HUES6 (cell line): ENCODE data around the gene PCDH18.
"Not testable (repeated sequence)": the region's sequence is repeated elsewhere in the genome, so short reads cannot be mapped to it uniquely, and the experiment has no call there.

Experiments used
- H3K27ac ChIP-seq: 2 replicates; pipeline ENCODE4 v1.7.0; 2013; ENCODE audit warnings: low read depth, mild to moderate bottlenecking, low read length, inconsistent platforms
- H3K27me3 ChIP-seq: 2 replicates; pipeline ENCODE4 v1.6.1; 2013; ENCODE audit warnings: low read length; ENCODE audit not compliant: control insufficient read depth, insufficient read depth
- H3K36me3 ChIP-seq: 2 replicates; pipeline ENCODE4 v1.6.1; 2013; ENCODE audit warnings: low read length; ENCODE audit not compliant: control insufficient read depth, insufficient read depth
- H3K4me1 ChIP-seq: 2 replicates; pipeline ENCODE4 v1.6.1; 2013; ENCODE audit warnings: low read length; ENCODE audit not compliant: control insufficient read depth, insufficient read depth
- H3K4me3 ChIP-seq: 2 replicates; pipeline ENCODE4 v1.5.1; 2013; ENCODE audit warnings: low read depth, low read length
- H3K9ac ChIP-seq: one replicate; pipeline ENCODE4 v1.6.1; 2013; ENCODE audit warnings: mild to moderate bottlenecking, low read length
- H3K9me3 ChIP-seq: 2 replicates; pipeline ENCODE4 v1.6.1; 2013; ENCODE audit warnings: low read depth, low read length; ENCODE audit not compliant: control insufficient read depth, insufficient read depth

The PCDH18 gene

GRCh38 chr4:137528673-137529072 lies 3.6 kb downstream of the PCDH18 start:
- no peak overlapping the region for H3K9ac ChIP-seq
- no peaks in the 10 kb centered on the region for H3K9me3 ChIP-seq
- H3K4me1 ChIP-seq = peaks cover 20% of the 10 kb centered on the region
- peak overlapping the region; percentile 79 for H3K4me3 ChIP-seq
- H3K27me3 ChIP-seq = no peaks in the 10 kb centered on the region
- H3K27ac ChIP-seq = no peak overlapping the region
- peaks cover 65% of the 10 kb centered on the region for H3K36me3 ChIP-seq

GRCh38 chr4:137526681-137527080 lies 5.6 kb downstream of the PCDH18 start:
- Histone ChIP-seq H3K27me3 (no peaks in the 10 kb centered on the region), H3K9me3 (no peaks in the 10 kb centered on the region), H3K4me1 (peaks cover 14% of the 10 kb centered on the region; the same call in 1 of the 2 replicates), H3K9ac (no peak overlapping the region), H3K4me3 (no peak overlapping the region), H3K36me3 (peaks cover 83% of the 10 kb centered on the region), H3K27ac (no peak overlapping the region)

GRCh38 chr4:137524725-137525369 lies 7.4 kb downstream of the PCDH18 start:
- no peak overlapping the region for H3K9ac ChIP-seq
- H3K4me3 ChIP-seq = no peak overlapping the region
- H3K36me3 ChIP-seq = peaks cover 97% of the 10 kb centered on the region

GRCh38 chr4:137523329-137523728 lies 9.0 kb downstream of the PCDH18 start:
- Histone ChIP-seq H3K9me3 (no peaks in the 10 kb centered on the region), H3K27ac (no peak overlapping the region), H3K27me3 (no peaks in the 10 kb centered on the region), H3K4me1 (no peaks in the 10 kb centered on the region), H3K4me3 (no peak overlapping the region), H3K36me3 (peaks cover 82% of the 10 kb centered on the region), H3K9ac (no peak overlapping the region)

More at GRCh38 chr4:137524725-137525369, 7.4 kb downstream of the PCDH18 start:
- no peaks in the 10 kb centered on the region for H3K27me3 ChIP-seq
- H3K9me3 ChIP-seq = no peaks in the 10 kb centered on the region
- H3K4me1 ChIP-seq = peaks cover 4% of the 10 kb centered on the region; the same call in 1 of the 2 replicates
- H3K27ac ChIP-seq = no peak overlapping the region

GRCh38 chr4:137521053-137521452 lies 11.2 kb downstream of the PCDH18 start:
- peaks cover 59% of the 10 kb centered on the region for H3K36me3 ChIP-seq
- no peaks in the 10 kb centered on the region for H3K27me3 ChIP-seq
- no peaks in the 10 kb centered on the region for H3K9me3 ChIP-seq
- H3K27ac ChIP-seq = no peak overlapping the region
- H3K4me1 ChIP-seq = no peaks in the 10 kb centered on the region
- no peak overlapping the region for H3K9ac ChIP-seq
- H3K4me3 ChIP-seq = no peak overlapping the region

GRCh38 chr4:137519406-137519805 lies 12.9 kb downstream of the PCDH18 start:
- H3K27ac ChIP-seq = no peak overlapping the region
- H3K36me3 ChIP-seq = peaks cover 44% of the 10 kb centered on the region
- no peaks in the 10 kb centered on the region for H3K27me3 ChIP-seq
- H3K4me1 ChIP-seq = 0 out of 2 replicates have a peak, but pooled peaks cover 5% of the 10 kb centered on the region
- H3K9ac ChIP-seq = no peak overlapping the region
- H3K9me3 ChIP-seq = no peaks in the 10 kb centered on the region
- no peak overlapping the region for H3K4me3 ChIP-seq

GRCh38 chr4:137517323-137517722 lies 15.0 kb downstream of the PCDH18 start:
- H3K9ac ChIP-seq, H3K27me3 ChIP-seq, H3K4me1 ChIP-seq, H3K27ac ChIP-seq, H3K4me3 ChIP-seq, H3K9me3 ChIP-seq: not testable (repeated sequence)
- H3K36me3 ChIP-seq = peaks cover 25% of the 10 kb centered on the region

- no peaks in the 10 kb centered on the region for H3K36me3 ChIP-seq
- no peak overlapping the region for H3K4me3 ChIP-seq
- no peak overlapping the region for H3K9ac ChIP-seq
- H3K9me3 ChIP-seq = no peaks in the 10 kb centered on the region
- peaks cover 25% of the 10 kb centered on the region for H3K4me1 ChIP-seq
- no peaks in the 10 kb centered on the region for H3K27me3 ChIP-seq
- no peak overlapping the region for H3K27ac ChIP-seq
These were observed 17.7 kb downstream of the PCDH18 start for GRCh38 chr4:137514406-137515111.

GRCh38 chr4:137510557-137511265 lies 21.6 kb downstream of the PCDH18 start:
- H3K27ac ChIP-seq = peak overlapping the region; percentile 24; the same call in 1 of the 2 replicates
- H3K4me3 ChIP-seq = no peak overlapping the region
- H3K9ac ChIP-seq = no peak overlapping the region
- H3K27me3 ChIP-seq = no peaks in the 10 kb centered on the region
- peaks cover 25% of the 10 kb centered on the region for H3K4me1 ChIP-seq
- no peaks in the 10 kb centered on the region for H3K9me3 ChIP-seq
- no peaks in the 10 kb centered on the region for H3K36me3 ChIP-seq

- Histone ChIP-seq H3K4me3 (no peak overlapping the region), H3K27ac (no peak overlapping the region), H3K9ac (no peak overlapping the region), H3K36me3 (no peaks in the 10 kb centered on the region), H3K4me1 (peaks cover 21% of the 10 kb centered on the region), H3K27me3 (no peaks in the 10 kb centered on the region), H3K9me3 (no peaks in the 10 kb centered on the region)
These were observed 22.4 kb downstream of the PCDH18 start for GRCh38 chr4:137509855-137510282.
